ENCODE results near the gene ABHD1.

DNA sequence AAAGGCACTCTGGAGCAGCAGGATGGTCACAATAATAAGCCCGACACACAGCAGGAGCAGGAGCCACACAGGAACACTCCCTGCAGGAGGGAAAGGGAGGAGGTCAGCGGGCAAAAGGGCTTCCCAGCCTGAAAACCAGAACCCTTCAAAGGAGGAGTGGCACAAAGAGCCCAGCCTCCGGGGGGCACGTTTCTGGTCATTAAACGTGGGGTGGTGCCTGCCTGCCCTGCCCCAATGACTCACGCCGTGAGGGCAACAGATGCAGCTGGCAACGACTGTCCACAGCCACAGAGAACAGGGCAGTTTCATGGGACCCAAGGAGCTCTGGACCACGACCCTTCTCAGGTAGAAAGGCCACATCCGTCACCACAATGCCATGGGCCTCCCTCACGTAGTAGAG, 7.8 kb downstream of the ABHD1 start:
- TF ChIP-seq CTCF (IDR thresholded peaks at IDR 0.05), result no peak
- no peak for TF ChIP-seq POLR2A (IDR thresholded peaks at IDR 0.05)

Data from body of pancreas (tissue), 4 donors.